ENCODE results near the gene LYRM1. TPM values are rescaled to one million over a fixed set of nuclear protein-coding genes. Genes with fewer than 3 reads are reported as not detected.
"Not testable (repeated sequence)": the region's sequence is repeated elsewhere in the genome, so short reads cannot be mapped to it uniquely, and the experiment has no call there.

Gene LYRM1
- total RNA-seq, 1 donor from 2014 or later, result 31.7 TPM

DNA sequence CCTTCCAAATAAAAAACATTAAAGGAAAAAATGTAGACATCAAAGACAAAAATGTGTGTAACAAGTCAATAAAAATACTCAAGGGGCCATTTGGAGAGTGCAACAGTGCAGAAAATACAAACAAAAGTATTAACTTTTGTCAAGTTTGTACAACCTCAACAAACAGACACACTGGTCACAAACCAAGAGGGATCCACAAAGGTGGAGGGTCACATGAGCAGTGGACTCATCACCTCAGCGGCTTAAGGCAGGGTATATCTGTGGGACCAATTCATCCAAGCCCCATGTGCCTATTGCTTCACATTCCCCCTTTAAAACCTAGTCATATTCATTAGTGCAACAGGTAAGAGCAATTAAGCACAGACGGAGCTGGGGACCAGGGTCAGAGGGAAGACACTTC is 45.6 kb upstream of the LYRM1 start:
- no peak overlapping the region for H3K4me3 Mint-ChIP-seq
- no peak overlapping the region for H3K27ac Mint-ChIP-seq
- peaks cover 5% of the 10 kb centered on the region for H3K4me1 Mint-ChIP-seq (ENCODE audit: unreplicated experiment)
- no peaks in the 10 kb centered on the region for H3K9me3 Mint-ChIP-seq
- no peak for DNase-seq (ENCODE audit: extremely low spot score, unreplicated experiment)
- H3K36me3 Mint-ChIP-seq, result peaks cover 19% of the 10 kb centered on the region
- H3K27me3 Mint-ChIP-seq, result no peaks in the 10 kb centered on the region
- TF ChIP-seq, protein P1, sequence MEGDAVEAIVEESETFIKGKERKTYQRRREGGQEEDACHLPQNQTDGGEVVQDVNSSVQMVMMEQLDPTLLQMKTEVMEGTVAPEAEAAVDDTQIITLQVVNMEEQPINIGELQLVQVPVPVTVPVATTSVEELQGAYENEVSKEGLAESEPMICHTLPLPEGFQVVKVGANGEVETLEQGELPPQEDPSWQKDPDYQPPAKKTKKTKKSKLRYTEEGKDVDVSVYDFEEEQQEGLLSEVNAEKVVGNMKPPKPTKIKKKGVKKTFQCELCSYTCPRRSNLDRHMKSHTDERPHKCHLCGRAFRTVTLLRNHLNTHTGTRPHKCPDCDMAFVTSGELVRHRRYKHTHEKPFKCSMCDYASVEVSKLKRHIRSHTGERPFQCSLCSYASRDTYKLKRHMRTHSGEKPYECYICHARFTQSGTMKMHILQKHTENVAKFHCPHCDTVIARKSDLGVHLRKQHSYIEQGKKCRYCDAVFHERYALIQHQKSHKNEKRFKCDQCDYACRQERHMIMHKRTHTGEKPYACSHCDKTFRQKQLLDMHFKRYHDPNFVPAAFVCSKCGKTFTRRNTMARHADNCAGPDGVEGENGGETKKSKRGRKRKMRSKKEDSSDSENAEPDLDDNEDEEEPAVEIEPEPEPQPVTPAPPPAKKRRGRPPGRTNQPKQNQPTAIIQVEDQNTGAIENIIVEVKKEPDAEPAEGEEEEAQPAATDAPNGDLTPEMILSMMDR (conservative IDR thresholded peaks at IDR 0.05), result no peak

DNA sequence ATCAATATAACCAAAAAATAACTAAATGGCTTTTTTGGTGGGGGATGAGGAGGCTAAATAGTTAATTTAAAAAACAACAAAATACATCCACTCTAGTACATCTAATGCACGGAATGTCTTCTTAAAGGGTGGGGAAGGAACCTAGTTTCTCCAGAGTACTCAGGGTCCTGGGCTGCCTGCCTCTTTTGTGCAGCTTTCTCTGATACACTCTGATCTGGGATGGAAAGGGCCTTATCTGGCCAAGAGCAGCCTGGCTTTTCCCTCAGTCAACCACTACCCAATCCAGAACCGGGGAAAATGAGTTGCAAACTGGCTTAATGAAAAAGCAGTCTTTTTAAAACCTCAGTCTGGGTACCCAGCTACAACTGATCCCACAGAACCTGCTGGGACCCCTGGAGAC is 43.3 kb upstream of the LYRM1 start:
- Mint-ChIP-seq H3K27ac (no peak overlapping the region), H3K27me3 (no peaks in the 10 kb centered on the region), H3K9me3 (no peaks in the 10 kb centered on the region), H3K4me3 (no peak overlapping the region), H3K36me3 (peaks cover 25% of the 10 kb centered on the region), H3K4me1 (ENCODE audit: unreplicated experiment) (no peaks in the 10 kb centered on the region)
- TF ChIP-seq, protein P1 (conservative IDR thresholded peaks at IDR 0.05), result no peak
- no peak for DNase-seq (ENCODE audit: extremely low spot score, unreplicated experiment)

DNA sequence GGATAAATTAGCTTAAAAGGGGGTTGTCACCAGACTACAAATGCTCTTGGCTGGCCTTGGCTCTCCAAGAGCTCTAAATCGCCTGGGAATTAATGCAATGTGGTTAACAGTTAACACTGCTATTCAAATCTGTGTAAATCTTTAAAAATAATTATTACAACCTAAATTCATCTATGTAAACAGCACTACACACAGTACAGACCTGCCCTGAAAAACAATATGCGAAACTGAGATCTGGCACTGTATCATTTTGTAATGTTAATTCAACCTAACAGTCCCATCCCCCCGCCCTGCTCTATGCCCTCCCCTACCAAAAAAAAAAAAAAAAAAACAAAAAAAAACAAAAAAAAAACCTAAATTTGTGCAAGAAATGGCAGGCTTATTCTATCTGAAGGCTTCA is 41.3 kb upstream of the LYRM1 start:
- TF ChIP-seq, protein P1 (conservative IDR thresholded peaks at IDR 0.05), result no peak
- H3K9me3 Mint-ChIP-seq, result peaks cover 6% of the 10 kb centered on the region
- no peak overlapping the region for H3K27ac Mint-ChIP-seq
- no peaks in the 10 kb centered on the region for H3K27me3 Mint-ChIP-seq
- DNase-seq (ENCODE audit: extremely low spot score, unreplicated experiment), result no peak
- no peaks in the 10 kb centered on the region for H3K4me1 Mint-ChIP-seq (ENCODE audit: unreplicated experiment)
- peaks cover 34% of the 10 kb centered on the region for H3K36me3 Mint-ChIP-seq
- H3K4me3 Mint-ChIP-seq, result no peak overlapping the region

GRCh38 chr16:20859699-20860098 is 40.9 kb upstream of the LYRM1 start:
- H3K4me1 Mint-ChIP-seq (ENCODE audit: unreplicated experiment), result peaks cover 2% of the 10 kb centered on the region
- no peak for DNase-seq (ENCODE audit: extremely low spot score, unreplicated experiment)
- TF ChIP-seq, protein P1 (conservative IDR thresholded peaks at IDR 0.05), result no peak
- H3K9me3 Mint-ChIP-seq, result peaks cover 7% of the 10 kb centered on the region
- peaks cover 37% of the 10 kb centered on the region for H3K36me3 Mint-ChIP-seq
- no peak overlapping the region for H3K4me3 Mint-ChIP-seq
- no peak overlapping the region for H3K27ac Mint-ChIP-seq
- no peaks in the 10 kb centered on the region for H3K27me3 Mint-ChIP-seq

DNA sequence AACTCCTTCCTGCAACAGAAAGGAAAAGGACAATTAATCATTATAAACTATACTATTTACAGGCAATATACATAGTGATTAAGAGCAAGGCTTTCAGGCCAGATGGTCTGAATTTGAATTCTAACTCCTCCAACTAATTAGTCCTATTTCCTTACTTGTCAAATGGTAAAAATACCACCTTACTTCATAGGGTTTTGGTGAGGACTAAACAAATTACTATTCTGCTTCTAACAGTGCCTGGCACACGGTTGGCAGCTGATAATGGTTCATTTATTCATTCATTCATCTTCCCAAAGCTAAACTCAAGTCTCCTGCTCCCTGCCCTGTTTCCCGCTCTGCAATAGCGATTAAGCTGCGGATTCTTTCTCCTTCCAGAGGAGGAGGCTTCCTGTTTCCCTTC is 40.2 kb upstream of the LYRM1 start:
- TF ChIP-seq, protein P1 (conservative IDR thresholded peaks at IDR 0.05), result no peak
- Mint-ChIP-seq H3K4me3 (no peak overlapping the region), H3K36me3 (peaks cover 34% of the 10 kb centered on the region), H3K27ac (no peak overlapping the region), H3K27me3 (no peaks in the 10 kb centered on the region), H3K4me1 (ENCODE audit: unreplicated experiment) (peaks cover 4% of the 10 kb centered on the region), H3K9me3 (peaks cover 7% of the 10 kb centered on the region)
- DNase-seq (ENCODE audit: extremely low spot score, unreplicated experiment), result no peak

DNA sequence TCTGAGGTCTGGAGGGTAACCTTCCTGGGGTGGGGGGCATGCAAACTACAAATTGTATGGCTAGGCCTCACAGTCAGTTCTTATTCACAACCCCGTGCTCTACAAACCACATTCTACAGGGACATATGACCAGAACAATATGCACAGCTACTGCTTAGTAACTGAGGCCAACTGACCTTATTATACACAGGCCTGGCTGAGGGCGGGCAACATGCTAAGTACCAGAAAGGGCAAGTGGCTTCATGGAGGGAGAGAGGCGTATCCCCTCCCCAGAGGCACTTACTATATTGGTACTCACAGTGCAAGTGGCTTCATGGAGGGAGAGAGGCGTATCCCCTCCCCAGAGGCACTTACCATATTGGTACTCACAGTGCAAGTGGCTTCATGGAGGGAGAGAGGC is 39.6 kb upstream of the LYRM1 start:
- DNase-seq (ENCODE audit: extremely low spot score, unreplicated experiment); H3K27ac Mint-ChIP-seq; H3K27me3 Mint-ChIP-seq; H3K9me3 Mint-ChIP-seq; H3K4me3 Mint-ChIP-seq: not testable (repeated sequence)
- Mint-ChIP-seq H3K4me1 (ENCODE audit: unreplicated experiment) (peaks cover 11% of the 10 kb centered on the region), H3K36me3 (peaks cover 29% of the 10 kb centered on the region)

All from type B pancreatic cell (in vitro differentiated cells).